Stimulated activated naive CD8-positive, alpha-beta T cell treated with anti-CD3 and anti-CD28 coated beads, Interleukin-15, amount 100 ng/mL, for 72 hours (primary cell): Measurements from ENCODE around the gene HECW1.

Experiments
- ATAC-seq: fragments of 150-1000 bp; cut with Tn5 transposase; 2 replicates; pipeline ENCODE4 v1.10.0; 2021; ENCODE audit warnings: mild to moderate bottlenecking, moderate library complexity
- DNase-seq, 2 donors: peaks; one replicate each; pipeline ENCODE4 v3.0.0; 2021 to 2022
- H3K27ac Mint-ChIP-seq, 2 donors: one replicate each; pipeline ENCODE4 v1.8.0; 2022; ENCODE audit warnings: mild to moderate bottlenecking in 2 of 2, mixed read lengths in 2 of 2, moderate library complexity in 2 of 2
- H3K27me3 Mint-ChIP-seq: one replicate; pipeline ENCODE4 v1.8.0; 2022; ENCODE audit warnings: mixed read lengths
- H3K4me1 Mint-ChIP-seq: one replicate; pipeline ENCODE4 v1.8.0; 2022; ENCODE audit warnings: mild to moderate bottlenecking, mixed read lengths
- H3K4me3 Mint-ChIP-seq, 2 donors: one replicate each; pipeline ENCODE4 v1.8.0; 2022; ENCODE audit warnings: mild to moderate bottlenecking in 2 of 2, mixed read lengths in 2 of 2, moderate library complexity in 1 of 2
- H3K9me3 Mint-ChIP-seq, 2 donors: one replicate each; pipeline ENCODE4 v1.8.0; 2022; ENCODE audit warnings: mixed read lengths in 2 of 2

Gene HECW1

DNA sequence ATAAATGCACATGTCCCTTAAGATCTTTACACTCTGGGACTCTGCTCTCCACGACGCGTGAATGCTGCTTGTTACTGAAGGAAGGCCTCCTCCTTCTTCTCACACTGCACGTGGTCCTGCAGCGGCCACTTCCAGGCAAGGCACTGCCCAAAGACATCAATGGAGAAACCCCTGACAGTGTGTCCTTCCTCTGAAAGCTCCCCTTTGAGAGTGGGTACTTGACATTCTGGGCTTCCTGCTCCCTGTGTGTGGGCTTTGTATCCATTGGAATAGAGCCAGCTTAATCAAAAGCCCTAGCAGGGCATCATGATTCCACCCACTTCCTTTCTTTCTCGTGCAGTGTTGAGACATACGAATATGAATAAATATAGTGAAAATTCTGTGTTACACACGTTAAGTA, 400.8 kb downstream of the HECW1 start:
- H3K4me3 Mint-ChIP-seq, result no peak overlapping the region
- no peak for DNase-seq
- no peak for ATAC-seq
- no peak overlapping the region for H3K27ac Mint-ChIP-seq
- H3K9me3 Mint-ChIP-seq, result no peaks in the 10 kb centered on the region
- H3K4me1 Mint-ChIP-seq, result peaks cover 5% of the 10 kb centered on the region
- H3K27me3 Mint-ChIP-seq, result peaks cover 36% of the 10 kb centered on the region

DNA sequence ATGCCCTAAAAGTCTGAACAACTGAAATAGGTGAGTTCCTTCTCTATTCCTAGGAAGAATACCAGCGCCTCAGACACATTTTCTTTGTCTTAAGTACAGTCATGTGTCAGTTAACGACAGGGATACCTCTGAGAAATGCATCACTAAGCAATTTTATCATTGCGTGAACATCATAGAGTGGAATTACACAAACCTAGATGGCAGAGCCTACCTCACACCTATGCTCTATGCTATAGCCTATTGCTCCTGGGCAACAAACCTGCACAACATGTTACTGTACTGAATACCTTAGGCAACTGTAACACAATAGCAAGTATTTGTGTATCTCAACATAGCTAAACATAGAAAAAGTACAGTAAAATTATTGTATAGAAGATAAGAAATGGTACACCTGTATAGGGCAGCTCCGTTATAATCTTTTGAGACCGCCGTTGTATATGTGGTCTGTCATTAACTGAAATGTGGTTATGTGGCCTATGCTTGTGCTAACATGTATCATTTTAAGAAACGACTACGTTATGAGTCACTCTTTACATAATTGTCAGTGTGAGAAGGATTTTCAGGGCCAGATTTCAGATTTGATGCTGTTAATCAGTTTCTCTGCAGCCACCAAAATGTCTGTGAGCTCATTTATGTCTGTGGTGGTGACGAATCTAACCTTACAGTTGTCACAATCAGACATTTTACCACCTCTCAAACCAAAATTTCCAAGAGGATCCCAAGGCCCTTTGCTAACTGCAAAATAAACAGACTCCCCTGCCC, 404.3 kb downstream of the HECW1 start:
- Mint-ChIP-seq H3K4me3 (peak overlapping the region; percentile 41 to 60), H3K9me3 (no peaks in the 10 kb centered on the region), H3K27me3 (peaks cover 33% of the 10 kb centered on the region), H3K27ac (no peak overlapping the region), H3K4me1 (no peaks in the 10 kb centered on the region)
- ATAC-seq (peak; percentile 97), DNase-seq (peak; percentile 7 to 38)

DNA sequence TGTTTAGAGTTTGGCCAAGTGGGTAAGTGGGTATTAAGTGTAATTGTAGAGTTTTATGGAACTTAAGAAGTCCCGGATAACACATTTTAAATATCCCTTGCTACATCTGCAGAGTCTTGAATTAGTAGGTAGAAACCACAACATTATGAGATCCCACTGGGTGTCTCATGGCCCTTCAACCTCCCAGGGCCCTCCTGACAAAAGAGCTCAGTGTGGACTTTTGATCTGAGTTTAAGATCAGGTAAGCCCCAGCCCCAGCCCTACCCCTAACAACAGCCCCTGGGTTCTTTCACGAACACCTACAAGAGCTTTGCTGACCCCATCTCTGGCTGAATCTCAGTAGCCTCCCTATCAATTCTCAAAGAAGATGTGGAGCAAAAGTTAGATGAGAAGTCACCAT, 405.0 kb downstream of the HECW1 start:
- no peaks in the 10 kb centered on the region for H3K9me3 Mint-ChIP-seq
- H3K27me3 Mint-ChIP-seq, result peaks cover 28% of the 10 kb centered on the region
- no peak overlapping the region for H3K27ac Mint-ChIP-seq
- ATAC-seq (no peak), DNase-seq (no peak)
- peak overlapping the region in 1 of 2 donors; percentile 60 for H3K4me3 Mint-ChIP-seq
- H3K4me1 Mint-ChIP-seq, result no peaks in the 10 kb centered on the region

DNA sequence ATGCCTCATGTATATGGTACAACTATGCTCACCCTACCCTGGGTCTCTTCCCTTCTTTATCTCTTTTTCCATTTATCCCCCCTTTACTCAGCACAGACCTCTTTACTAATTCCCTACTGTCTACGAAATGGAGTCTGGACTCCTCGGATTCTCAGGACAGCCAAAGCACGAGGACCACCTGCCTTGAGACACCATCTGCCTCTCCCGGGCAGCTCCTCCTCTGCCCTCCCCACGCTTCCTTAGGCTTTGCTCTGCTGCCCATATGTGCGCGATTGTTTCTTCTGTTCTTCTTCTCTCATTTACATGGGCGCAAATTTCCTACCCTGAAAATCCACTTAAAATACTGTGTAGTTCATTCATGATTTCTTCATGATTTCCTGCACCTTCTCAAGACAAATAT, 407.8 kb downstream of the HECW1 start:
- Mint-ChIP-seq H3K4me1 (no peaks in the 10 kb centered on the region), H3K27ac (no peak overlapping the region), H3K9me3 (no peaks in the 10 kb centered on the region), H3K4me3 (no peak overlapping the region), H3K27me3 (peaks cover 8% of the 10 kb centered on the region)
- DNase-seq, result no peak
- ATAC-seq, result no peak

DNA sequence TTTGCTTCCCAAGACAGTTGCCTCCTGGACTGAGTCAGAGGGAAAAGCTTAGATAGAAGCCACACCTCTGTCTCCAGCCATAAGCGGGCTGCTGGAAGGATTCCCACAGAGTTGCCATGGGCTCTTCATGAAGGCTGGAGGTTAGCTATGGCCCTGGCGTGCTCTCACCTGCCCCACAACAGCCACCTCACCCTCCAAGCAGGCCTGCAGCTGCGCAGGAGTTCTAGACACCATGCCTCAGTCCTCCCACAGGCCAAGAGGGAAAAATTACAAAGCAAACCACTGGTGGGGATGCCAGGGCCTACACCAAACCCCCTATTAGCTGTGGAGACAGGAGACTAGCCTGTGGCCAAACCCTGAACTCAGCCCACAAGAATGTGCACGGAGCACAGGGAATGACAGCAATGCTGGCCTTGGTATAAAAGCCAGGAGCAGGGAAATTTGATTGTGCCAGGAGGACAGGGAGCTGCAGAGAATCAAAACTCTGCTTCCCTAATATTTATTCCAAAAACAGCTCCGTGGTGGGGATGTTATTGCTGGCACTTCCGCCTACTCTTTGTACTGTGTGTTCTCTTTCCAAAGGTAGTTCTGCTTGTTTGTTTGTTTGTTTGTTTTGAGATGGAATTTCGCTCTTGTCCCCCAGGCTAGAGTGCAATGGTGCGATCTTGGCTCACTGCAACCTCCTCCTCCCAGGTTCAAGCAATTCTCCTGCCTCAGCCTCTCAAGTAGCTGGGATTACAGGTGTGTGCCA, 410.1 kb downstream of the HECW1 start:
- DNase-seq (no peak), ATAC-seq (no peak)
- H3K27ac Mint-ChIP-seq, result peak overlapping the region in 1 of 2 donors; percentile 75
- no peak overlapping the region for H3K4me3 Mint-ChIP-seq
- H3K27me3 Mint-ChIP-seq, result peaks cover 6% of the 10 kb centered on the region
- H3K9me3 Mint-ChIP-seq, result no peaks in the 10 kb centered on the region
- no peaks in the 10 kb centered on the region for H3K4me1 Mint-ChIP-seq

DNA sequence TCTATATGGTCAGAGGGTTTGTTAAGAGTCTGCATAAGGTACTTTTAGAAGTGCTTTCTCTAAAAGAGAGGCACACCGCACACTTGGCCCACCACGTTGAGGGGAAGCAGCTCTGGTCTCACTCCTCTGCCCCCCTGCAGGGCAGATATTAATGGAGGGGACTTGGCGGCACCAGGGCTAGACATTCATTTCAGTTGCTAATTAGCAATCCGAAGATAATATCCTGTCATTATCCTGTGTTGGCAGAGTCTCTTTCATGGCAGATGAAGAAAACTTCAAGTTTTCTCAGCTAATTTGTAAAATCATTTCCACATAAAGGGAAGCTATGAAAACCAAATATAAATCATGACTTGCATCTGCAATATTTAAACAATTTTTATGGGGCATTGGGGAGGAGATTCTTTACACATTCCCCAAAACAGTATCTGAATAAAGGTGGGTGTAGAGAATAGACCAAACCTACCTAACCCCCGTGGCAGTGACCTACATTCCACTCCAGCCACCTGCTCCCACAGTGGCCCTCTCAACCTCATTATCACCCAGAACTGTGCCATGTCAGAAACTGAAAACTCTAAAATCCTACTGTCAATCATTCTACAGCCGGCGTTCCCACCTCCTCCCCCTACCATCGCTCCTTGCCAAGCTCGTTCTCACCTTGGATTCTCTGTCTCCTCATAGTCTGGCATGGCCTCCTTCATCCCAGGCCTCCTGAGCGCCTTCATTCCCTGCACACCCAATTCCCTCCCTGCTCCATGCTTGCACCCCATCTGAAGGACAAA, 416.3 kb downstream of the HECW1 start:
- no peaks in the 10 kb centered on the region for H3K9me3 Mint-ChIP-seq
- no peaks in the 10 kb centered on the region for H3K4me1 Mint-ChIP-seq
- ATAC-seq (no peak), DNase-seq (no peak)
- H3K27ac Mint-ChIP-seq, result no peak overlapping the region
- no peaks in the 10 kb centered on the region for H3K27me3 Mint-ChIP-seq
- no peak overlapping the region for H3K4me3 Mint-ChIP-seq

DNA sequence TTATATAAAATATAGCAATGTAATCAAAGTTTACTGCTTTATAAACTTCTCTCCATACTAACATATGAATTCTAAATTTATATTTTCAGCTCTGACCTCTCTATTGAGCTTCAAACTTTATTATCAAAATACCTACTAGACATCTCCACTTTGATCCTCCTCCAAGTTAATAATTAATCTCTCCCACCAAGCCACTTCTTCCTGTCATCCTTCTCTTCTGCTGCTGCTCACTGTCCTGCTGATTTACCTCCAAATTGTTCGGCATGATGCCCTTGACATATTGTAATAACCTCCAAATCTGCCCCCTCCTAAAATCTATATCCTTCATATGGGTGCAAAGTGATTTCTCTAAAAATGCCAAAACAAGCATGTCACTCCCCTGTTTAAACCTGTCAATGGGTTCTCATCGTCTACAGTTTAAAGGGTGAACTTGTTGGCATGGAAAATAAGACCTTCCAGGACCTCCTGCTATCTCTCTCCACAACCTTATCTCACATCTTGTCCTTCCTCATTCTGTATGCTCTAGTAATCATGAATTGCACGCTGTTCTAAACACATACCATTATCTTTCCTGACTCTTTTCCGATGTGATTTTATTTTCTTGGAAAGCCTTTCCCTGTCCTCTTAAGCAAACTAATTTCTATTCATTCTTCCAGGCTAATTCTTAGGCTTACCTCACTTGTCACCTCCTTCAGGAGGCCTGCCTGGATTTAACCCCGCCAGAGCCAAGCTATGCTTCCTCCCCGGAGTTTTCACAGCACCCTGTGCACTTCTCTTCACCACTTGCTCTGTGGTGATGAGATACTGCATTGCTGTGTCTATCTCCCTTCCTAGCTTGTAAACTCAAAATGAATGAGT, 418.3 kb downstream of the HECW1 start:
- Mint-ChIP-seq H3K27me3 (no peaks in the 10 kb centered on the region), H3K27ac (no peak overlapping the region), H3K4me3 (no peak overlapping the region), H3K9me3 (no peaks in the 10 kb centered on the region), H3K4me1 (no peaks in the 10 kb centered on the region)
- ATAC-seq (no peak), DNase-seq (no peak)

DNA sequence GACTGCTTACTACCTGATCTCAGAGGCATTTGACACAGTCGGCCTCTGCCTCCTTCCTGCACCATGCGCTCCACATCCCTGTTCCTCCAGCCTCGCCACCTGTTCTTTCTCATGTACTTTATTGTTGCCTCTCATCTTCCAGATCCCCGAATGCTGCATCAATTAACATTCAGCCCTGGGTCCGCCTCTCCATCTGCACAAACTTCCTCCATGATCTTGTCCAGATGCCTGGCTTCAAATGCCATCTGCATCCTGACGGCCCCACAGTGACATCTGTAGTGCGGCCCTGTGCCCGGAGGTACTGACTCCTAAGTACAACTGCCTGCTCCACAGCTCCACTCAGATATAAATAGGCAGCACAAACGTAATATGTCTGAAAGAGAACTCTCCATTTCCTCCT, 419.3 kb downstream of the HECW1 start:
- ATAC-seq (no peak), DNase-seq (no peak)
- Mint-ChIP-seq H3K9me3 (no peaks in the 10 kb centered on the region), H3K4me1 (no peaks in the 10 kb centered on the region), H3K4me3 (no peak overlapping the region), H3K27me3 (no peaks in the 10 kb centered on the region), H3K27ac (no peak overlapping the region)

DNA sequence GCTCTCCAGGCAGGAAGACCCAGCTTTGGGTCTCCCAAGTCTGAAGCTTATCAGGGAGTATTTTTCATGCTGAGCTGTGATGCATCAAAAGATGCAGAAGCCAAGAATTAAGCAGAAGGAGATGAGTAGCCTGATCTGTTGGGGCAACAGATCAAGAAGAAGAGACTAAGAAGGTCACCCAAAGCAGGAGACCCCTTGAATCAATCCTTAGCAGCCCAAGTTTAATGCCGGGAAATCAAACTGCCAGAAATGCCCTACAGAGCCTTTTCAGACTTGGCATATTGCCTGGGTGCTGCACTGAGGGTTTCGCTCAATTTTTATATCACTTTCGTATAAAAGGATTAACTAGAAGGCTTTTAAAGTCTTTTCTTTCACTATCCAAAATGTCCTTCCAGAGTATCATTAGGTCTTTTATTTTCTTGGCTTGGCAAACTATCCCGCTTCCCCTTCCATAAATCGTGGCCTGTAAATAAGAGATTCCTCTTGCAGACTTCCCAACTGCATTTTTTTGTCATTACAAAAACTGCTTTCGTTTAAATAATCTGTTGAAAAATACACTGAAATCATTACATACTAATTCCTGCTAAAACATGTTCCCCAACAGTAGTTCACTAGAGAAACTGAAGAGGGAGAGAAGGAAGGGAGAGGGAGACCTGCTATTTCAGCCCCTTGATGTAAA, 421.5 kb downstream of the HECW1 start:
- Mint-ChIP-seq H3K4me3 (no peak overlapping the region), H3K27me3 (no peaks in the 10 kb centered on the region), H3K9me3 (no peaks in the 10 kb centered on the region), H3K27ac (no peak overlapping the region), H3K4me1 (no peaks in the 10 kb centered on the region)
- DNase-seq, result no peak
- no peak for ATAC-seq

DNA sequence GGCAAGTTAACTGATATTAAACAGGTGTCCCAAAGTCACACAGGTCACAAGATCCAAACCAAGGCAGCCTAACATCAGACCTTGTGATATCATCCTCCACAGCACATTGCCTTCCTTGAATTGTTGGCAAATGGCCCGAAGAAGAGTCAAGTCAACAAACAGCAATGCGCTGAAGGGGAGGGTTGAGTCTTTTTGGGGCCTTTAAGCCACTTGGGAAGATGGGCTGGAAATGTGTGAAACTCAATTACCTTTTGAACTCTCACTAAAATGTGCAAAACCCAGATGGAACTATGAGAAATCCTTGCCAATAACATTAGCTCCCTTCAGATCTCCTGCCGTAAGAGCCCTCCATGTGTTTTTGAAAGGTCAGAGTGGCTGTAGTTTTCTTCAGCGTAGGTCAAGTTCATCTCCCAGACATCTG, 422.6 kb downstream of the HECW1 start:
- no peak for ATAC-seq
- no peak for DNase-seq
- Mint-ChIP-seq H3K4me1 (no peaks in the 10 kb centered on the region), H3K27me3 (peaks cover 7% of the 10 kb centered on the region), H3K9me3 (no peaks in the 10 kb centered on the region), H3K27ac (no peak overlapping the region), H3K4me3 (no peak overlapping the region)

DNA sequence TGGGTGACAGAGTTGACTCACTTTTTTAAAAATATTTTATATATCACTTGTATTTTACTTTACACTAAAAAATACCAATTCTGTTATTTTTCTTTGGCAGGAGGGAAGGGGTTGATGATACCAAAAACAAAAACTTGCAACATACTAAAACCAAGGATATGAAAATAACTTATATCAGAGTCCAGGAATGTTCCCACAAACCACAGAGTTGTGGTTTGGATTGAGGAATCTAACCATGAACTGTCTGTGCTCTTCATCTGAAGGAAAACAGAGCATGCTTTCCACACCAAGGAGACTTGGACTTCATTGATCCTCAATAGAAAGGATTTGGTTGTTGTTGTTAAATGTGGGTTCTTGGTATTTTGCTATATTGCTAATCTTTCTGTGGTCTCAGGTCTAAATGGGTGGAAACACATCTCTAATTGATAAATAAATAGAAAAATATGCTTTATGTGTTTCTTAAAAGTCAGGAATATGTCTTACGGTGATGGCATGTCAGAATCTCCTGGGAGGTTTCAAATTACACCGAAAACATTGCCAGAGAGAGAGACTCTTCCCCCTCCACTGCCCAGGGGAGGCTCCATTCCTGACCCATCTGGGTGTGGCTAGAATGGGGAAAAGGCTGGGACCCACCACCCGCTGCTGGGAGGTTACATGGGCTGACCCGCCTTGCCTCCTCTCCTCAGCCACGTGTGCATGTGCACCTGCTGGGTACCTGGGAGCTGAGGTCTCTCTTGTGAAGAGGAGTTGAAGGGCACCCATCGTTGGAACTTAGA, 423.6 kb downstream of the HECW1 start:
- H3K9me3 Mint-ChIP-seq, result no peaks in the 10 kb centered on the region
- DNase-seq, result no peak
- no peak overlapping the region for H3K4me3 Mint-ChIP-seq
- H3K27me3 Mint-ChIP-seq, result peaks cover 10% of the 10 kb centered on the region
- H3K4me1 Mint-ChIP-seq, result no peaks in the 10 kb centered on the region
- no peak overlapping the region for H3K27ac Mint-ChIP-seq
- ATAC-seq, result no peak

DNA sequence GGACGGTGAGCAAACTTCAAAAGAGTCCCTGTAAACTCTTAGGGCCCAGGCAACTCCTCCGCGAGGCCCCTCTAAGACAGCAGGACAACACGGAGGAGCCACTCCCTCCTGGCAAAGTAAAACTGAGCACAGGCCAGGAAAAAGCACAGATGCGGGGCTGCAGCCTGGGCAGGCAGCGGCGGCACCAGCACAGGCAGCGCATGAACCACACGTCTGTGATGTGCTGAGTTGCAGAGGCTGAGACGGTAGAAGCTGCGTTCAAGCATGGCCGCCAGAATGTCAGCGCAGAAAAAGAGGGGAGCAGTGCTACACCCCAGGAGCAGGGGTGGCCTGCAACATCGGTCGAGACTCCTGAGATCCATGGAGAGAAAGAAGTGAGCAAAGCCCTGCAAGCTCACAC, 424.3 kb downstream of the HECW1 start:
- ATAC-seq, result no peak

DNA sequence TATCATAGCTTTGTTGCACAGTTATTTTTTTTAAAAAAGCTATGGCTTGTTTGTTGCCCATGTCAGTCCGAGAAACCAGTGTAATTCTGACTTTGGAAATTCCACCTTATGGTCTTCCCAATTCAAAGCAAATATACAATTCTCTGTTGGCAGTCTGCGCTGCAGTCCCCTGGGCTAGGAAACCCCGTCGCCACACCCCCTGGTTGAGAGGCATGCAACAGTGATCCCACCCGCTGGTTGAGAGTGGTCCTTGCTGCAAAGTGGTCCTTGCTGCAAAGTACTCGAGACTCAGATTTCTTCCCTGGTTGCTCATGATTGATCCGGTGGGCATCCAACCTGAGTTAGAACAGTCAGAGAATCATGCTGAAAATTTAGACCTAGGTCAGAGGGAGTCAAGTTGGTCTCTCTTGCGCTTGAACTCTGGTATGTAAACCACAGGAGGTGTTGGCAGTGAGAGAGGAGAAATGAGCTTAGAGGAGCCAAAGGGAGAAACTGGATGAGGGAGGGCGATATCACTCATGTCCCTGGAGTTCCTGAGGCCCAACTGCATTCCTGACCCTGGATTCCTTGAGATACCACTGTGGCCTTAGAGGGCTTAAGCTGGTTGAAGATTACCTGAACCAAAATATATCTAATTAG, 425.4 kb downstream of the HECW1 start:
- Mint-ChIP-seq H3K4me1 (no peaks in the 10 kb centered on the region), H3K27ac (peak overlapping the region in 1 of 2 donors; percentile 54), H3K9me3 (no peaks in the 10 kb centered on the region), H3K27me3 (peaks cover 27% of the 10 kb centered on the region), H3K4me3 (no peak overlapping the region)
- DNase-seq, result no peak
- ATAC-seq, result no peak

More for the DNA sequence above, 424.3 kb downstream of the HECW1 start:
- H3K27ac Mint-ChIP-seq, result no peak overlapping the region
- H3K27me3 Mint-ChIP-seq, result peaks cover 18% of the 10 kb centered on the region
- no peak overlapping the region for H3K4me3 Mint-ChIP-seq
- DNase-seq, result no peak
- no peaks in the 10 kb centered on the region for H3K9me3 Mint-ChIP-seq
- no peaks in the 10 kb centered on the region for H3K4me1 Mint-ChIP-seq

DNA sequence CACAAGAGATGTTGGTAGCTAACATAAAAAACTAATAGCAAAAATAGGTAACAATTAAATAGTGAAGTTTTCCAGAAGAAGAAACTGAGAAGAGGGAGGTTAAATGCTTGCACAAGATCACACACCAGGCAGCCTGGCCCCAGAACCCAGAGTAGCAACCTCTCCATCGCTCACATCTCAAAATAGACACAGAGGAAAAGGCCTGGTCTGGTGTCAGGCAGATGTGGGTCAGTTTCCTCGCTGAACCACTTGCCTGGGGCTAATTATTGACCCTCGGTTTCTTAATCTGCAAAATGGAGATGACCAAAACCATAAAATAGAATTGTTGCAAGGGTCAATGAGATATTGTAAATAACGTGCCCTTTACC, 425.9 kb downstream of the HECW1 start:
- H3K9me3 Mint-ChIP-seq, result no peaks in the 10 kb centered on the region
- DNase-seq (no peak), ATAC-seq (no peak)
- H3K4me1 Mint-ChIP-seq, result no peaks in the 10 kb centered on the region
- H3K27ac Mint-ChIP-seq, result no peak overlapping the region
- H3K4me3 Mint-ChIP-seq, result no peak overlapping the region
- H3K27me3 Mint-ChIP-seq, result peaks cover 30% of the 10 kb centered on the region
